Measurements from ENCODE around the gene NCOA7. TPM values are rescaled to one million over a fixed set of nuclear protein-coding genes. Genes with fewer than 3 reads are reported as not detected.

The NCOA7 gene
- total and polyA plus RNA-seq, 10 of the 15 experiments (the other 5 are each of a cell fraction or from before 2014, with no cell fraction given), result 18.9 to 50.3 (median 34.2) TPM

DNA sequence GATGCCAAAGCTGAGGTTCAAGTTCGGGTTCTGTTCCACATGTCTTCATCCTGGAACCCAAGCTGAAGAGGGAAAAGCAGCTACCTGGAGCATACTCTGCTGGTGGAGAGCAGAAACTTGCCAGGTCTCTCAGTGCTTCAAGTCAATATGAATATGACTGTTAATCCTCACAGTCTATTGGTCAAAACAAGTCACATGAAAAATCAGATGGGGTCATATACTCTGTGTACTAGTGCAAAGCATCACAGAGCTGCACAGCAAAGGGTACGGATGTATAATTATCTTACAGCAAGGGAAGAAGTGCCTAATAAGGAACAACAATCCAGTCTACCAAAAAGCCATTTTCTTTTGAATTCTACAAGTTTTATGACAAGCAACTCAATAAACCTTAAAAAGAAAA is 11.6 kb downstream of the NCOA7 start:
- POLR2A ChIA-PET, result interaction anchor here (1.0 to 1.2 kb wide), 2 partner anchors 12 to 27 kb away, joined by 3 read pairs; partner anchors contain the start of gene NCOA7
- 98% methylated on average over 2 of the region's 2 CpGs for WGBS (ENCODE audit: insufficient coverage, insufficient replicate concordance, low lambda C conversion rate, missing lambda C conversion rate)
- no peak for DNase-seq (ENCODE audit: low read depth, low spot score)
- ATAC-seq, result peak; percentile 11
- Histone ChIP-seq H3K27ac (ENCODE audit: control insufficient read depth, insufficient read depth) (peak overlapping the region; percentile 61), H3K9me3 (replicated peaks; ENCODE audit: control insufficient read depth, insufficient read depth, low read length) (no peaks in the 10 kb centered on the region), H3K79me2 (ENCODE audit: control insufficient read depth, insufficient read depth, low read length) (peaks cover 60% of the 10 kb centered on the region), H3K36me3 (ENCODE audit: control insufficient read depth in 2 of 2, insufficient read depth in 2 of 2, low read length in 1 of 2) (no peaks in the 10 kb centered on the region; a peak in 1 of 4 replicates), H2AFZ (ENCODE audit: control insufficient read depth, low read depth, low read length) (no peak overlapping the region), H3K4me3 (no peak overlapping the region), H3K9ac (ENCODE audit: control insufficient read depth, insufficient read depth, low read length) (no peak overlapping the region), H3K4me1 (ENCODE audit: control insufficient read depth, insufficient read depth, low read length) (peaks cover 66% of the 10 kb centered on the region), H3K27me3 (replicated peaks in 1 of 2; ENCODE audit: control insufficient read depth in 2 of 2, insufficient read depth in 2 of 2, low read length in 1 of 2) (no peaks in the 10 kb centered on the region), H3K4me2 (ENCODE audit: control insufficient read depth, insufficient read depth) (peak overlapping the region; percentile 2; the same call in 1 of the 2 replicates), H4K20me1 (ENCODE audit: control insufficient read depth, insufficient read depth) (no peaks in the 10 kb centered on the region)
- intact Hi-C loops (cut with micrococcal nuclease; ENCODE audit: unreplicated experiment), result no loop called here
- in situ Hi-C loops (cut with MboI), result no loop called here
- SMC1A ChIA-PET (ENCODE audit: uncharacterized antibody, unreplicated experiment), result interaction anchor here (1.0 to 2.7 kb wide), 4 partner anchors 8 to 32 kb away, joined by 4 to 21 read pairs (median 12); partner anchors contain the start of gene NCOA7
- RAD21 ChIA-PET (ENCODE audit: unreplicated experiment), result interaction anchor here (0.8 to 2.7 kb wide), 3 partner anchors 9 to 184 kb away, joined by 3 to 26 read pairs (median 4); partner anchors contain the start of genes NCOA7 and TRMT11
- CTCF ChIA-PET, result interaction anchor here (1.2 to 2.3 kb wide), 4 partner anchors 8 to 21 kb away, joined by 6 to 17 read pairs (median 8); partner anchors contain the start of gene NCOA7
- no TSS peak for BruUV-seq (replicated peaks)
- no peak for FAIRE-seq
- TF ChIP-seq CBFB (IDR thresholded peaks at IDR 0.05; ENCODE audit: low read depth) (no peak), EP300 (IDR thresholded peaks at IDR 0.05; ENCODE audit: borderline replicate concordance in 1 of 2, control insufficient read depth in 1 of 2, low read depth in 2 of 2, low read length in 2 of 2) (no peak), ATF7 (IDR thresholded peaks at IDR 0.05; ENCODE audit: low read depth) (no peak), NR2C1 (IDR thresholded peaks at IDR 0.05) (no peak), SMAD1 (IDR thresholded peaks at IDR 0.05; ENCODE audit: low read depth, partially characterized antibody) (no peak), TCF7 (IDR thresholded peaks at IDR 0.05; ENCODE audit: borderline replicate concordance) (no peak), IKZF1 (conservative IDR thresholded peaks at IDR 0.05) (no peak)
- TF ChIP-seq, protein P1, sequence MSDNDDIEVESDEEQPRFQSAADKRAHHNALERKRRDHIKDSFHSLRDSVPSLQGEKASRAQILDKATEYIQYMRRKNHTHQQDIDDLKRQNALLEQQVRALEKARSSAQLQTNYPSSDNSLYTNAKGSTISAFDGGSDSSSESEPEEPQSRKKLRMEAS (IDR thresholded peaks at IDR 0.05; ENCODE audit: low read depth, low read length), result no peak
- TF ChIP-seq, protein P2, sequence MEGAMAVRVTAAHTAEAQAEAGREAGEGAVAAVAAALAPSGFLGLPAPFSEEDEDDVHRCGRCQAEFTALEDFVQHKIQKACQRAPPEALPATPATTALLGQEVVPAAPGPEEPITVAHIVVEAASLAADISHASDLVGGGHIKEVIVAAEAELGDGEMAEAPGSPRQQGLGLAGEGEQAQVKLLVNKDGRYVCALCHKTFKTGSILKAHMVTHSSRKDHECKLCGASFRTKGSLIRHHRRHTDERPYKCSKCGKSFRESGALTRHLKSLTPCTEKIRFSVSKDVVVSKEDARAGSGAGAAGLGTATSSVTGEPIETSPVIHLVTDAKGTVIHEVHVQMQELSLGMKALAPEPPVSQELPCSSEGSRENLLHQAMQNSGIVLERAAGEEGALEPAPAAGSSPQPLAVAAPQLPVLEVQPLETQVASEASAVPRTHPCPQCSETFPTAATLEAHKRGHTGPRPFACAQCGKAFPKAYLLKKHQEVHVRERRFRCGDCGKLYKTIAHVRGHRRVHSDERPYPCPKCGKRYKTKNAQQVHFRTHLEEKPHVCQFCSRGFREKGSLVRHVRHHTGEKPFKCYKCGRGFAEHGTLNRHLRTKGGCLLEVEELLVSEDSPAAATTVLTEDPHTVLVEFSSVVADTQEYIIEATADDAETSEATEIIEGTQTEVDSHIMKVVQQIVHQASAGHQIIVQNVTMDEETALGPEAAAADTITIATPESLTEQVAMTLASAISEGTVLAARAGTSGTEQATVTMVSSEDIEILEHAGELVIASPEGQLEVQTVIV (IDR thresholded peaks at IDR 0.05; ENCODE audit: borderline replicate concordance, partially characterized antibody), result no peak
- TF ChIP-seq, protein P3, sequence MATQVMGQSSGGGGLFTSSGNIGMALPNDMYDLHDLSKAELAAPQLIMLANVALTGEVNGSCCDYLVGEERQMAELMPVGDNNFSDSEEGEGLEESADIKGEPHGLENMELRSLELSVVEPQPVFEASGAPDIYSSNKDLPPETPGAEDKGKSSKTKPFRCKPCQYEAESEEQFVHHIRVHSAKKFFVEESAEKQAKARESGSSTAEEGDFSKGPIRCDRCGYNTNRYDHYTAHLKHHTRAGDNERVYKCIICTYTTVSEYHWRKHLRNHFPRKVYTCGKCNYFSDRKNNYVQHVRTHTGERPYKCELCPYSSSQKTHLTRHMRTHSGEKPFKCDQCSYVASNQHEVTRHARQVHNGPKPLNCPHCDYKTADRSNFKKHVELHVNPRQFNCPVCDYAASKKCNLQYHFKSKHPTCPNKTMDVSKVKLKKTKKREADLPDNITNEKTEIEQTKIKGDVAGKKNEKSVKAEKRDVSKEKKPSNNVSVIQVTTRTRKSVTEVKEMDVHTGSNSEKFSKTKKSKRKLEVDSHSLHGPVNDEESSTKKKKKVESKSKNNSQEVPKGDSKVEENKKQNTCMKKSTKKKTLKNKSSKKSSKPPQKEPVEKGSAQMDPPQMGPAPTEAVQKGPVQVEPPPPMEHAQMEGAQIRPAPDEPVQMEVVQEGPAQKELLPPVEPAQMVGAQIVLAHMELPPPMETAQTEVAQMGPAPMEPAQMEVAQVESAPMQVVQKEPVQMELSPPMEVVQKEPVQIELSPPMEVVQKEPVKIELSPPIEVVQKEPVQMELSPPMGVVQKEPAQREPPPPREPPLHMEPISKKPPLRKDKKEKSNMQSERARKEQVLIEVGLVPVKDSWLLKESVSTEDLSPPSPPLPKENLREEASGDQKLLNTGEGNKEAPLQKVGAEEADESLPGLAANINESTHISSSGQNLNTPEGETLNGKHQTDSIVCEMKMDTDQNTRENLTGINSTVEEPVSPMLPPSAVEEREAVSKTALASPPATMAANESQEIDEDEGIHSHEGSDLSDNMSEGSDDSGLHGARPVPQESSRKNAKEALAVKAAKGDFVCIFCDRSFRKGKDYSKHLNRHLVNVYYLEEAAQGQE (IDR thresholded peaks at IDR 0.05; ENCODE audit: low read depth, low read length), result no peak
- TF ChIP-seq, protein P4, sequence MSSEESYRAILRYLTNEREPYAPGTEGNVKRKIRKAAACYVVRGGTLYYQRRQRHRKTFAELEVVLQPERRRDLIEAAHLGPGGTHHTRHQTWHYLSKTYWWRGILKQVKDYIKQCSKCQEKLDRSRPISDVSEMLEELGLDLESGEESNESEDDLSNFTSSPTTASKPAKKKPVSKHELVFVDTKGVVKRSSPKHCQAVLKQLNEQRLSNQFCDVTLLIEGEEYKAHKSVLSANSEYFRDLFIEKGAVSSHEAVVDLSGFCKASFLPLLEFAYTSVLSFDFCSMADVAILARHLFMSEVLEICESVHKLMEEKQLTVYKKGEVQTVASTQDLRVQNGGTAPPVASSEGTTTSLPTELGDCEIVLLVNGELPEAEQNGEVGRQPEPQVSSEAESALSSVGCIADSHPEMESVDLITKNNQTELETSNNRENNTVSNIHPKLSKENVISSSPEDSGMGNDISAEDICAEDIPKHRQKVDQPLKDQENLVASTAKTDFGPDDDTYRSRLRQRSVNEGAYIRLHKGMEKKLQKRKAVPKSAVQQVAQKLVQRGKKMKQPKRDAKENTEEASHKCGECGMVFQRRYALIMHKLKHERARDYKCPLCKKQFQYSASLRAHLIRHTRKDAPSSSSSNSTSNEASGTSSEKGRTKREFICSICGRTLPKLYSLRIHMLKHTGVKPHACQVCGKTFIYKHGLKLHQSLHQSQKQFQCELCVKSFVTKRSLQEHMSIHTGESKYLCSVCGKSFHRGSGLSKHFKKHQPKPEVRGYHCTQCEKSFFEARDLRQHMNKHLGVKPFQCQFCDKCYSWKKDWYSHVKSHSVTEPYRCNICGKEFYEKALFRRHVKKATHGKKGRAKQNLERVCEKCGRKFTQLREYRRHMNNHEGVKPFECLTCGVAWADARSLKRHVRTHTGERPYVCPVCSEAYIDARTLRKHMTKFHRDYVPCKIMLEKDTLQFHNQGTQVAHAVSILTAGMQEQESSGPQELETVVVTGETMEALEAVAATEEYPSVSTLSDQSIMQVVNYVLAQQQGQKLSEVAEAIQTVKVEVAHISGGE (CRISPR knock-in tag; IDR thresholded peaks at IDR 0.05), result no peak

Data from GM12878 (cell line).